Mucosa of rectum (tissue), 2 donors: ENCODE measurements around the gene SPON1.
"Not testable (repeated sequence)": the region's sequence is repeated elsewhere in the genome, so short reads cannot be mapped to it uniquely, and the experiment has no call there.

Source experiments
- H3K27ac ChIP-seq, 2 donors: one replicate each; pipeline ENCODE4 v1.7.0; 2013; ENCODE audit warnings: inconsistent platforms in 2 of 2, low read depth in 2 of 2, low read length in 2 of 2
- H3K27me3 ChIP-seq, 2 donors: one replicate each; pipeline ENCODE4 v1.7.0; 2013; ENCODE audit warnings: low read length in 2 of 2; ENCODE audit not compliant: control insufficient read depth in 2 of 2, insufficient read depth in 2 of 2
- H3K36me3 ChIP-seq, 2 donors: one replicate each; pipeline ENCODE4 v1.7.0; 2013; ENCODE audit warnings: low read length in 2 of 2; ENCODE audit not compliant: control insufficient read depth in 2 of 2, insufficient read depth in 2 of 2
- H3K4me1 ChIP-seq, 2 donors: one replicate each; pipeline ENCODE4 v1.7.0; 2013; ENCODE audit warnings: low read length in 2 of 2, mild to moderate bottlenecking in 1 of 2; ENCODE audit not compliant: control insufficient read depth in 2 of 2, insufficient read depth in 2 of 2
- H3K4me3 ChIP-seq, 2 donors: one replicate each; pipeline ENCODE4 v1.7.0; 2013; ENCODE audit warnings: low read length in 2 of 2
- H3K9ac ChIP-seq, 2 donors: one replicate each; pipeline ENCODE4 v1.7.0; 2013; ENCODE audit warnings: low read length in 2 of 2, low read depth in 1 of 2, mild to moderate bottlenecking in 1 of 2
- H3K9me3 ChIP-seq, 2 donors: one replicate each; pipeline ENCODE4 v1.7.0; 2013; ENCODE audit warnings: low read length in 2 of 2; ENCODE audit not compliant: control insufficient read depth in 2 of 2
- donor health status: healthy.
- donor health status: Normal muscosa, but diverticular disease.

Gene SPON1

DNA sequence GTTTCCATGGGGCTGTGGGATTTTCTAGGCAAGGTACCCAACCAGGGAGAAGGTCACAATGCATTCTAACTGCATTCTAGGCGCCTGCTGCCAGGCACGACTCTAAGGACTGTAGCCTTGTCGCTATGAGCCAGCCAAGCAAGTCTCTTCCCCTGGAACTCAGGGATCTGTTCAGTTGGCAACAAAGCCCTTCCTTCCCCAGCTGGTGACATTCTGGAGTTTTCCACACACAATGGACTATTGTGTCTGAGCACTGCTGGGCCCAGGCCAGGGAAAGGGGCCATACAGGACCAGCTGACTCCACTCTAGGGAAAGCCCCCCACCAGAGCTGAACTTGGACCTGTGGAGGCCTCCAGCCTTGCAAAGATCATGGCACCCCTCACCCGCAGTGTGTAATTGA, 279.7 kb downstream of the SPON1 start:
- H3K36me3 ChIP-seq: peaks cover 3 to 8% of the 10 kb centered on the region in 2 donors
- no peaks in the 10 kb centered on the region for H3K27me3 ChIP-seq
- no peak overlapping the region for H3K9ac ChIP-seq
- H3K9me3 ChIP-seq: no peaks in the 10 kb centered on the region
- no peaks in the 10 kb centered on the region for H3K4me1 ChIP-seq
- no peak overlapping the region for H3K4me3 ChIP-seq
- H3K27ac ChIP-seq: no peak overlapping the region

- no peak overlapping the region for H3K27ac ChIP-seq
- no peak overlapping the region for H3K4me3 ChIP-seq
- no peaks in the 10 kb centered on the region for H3K9me3 ChIP-seq
- no peaks in the 10 kb centered on the region for H3K27me3 ChIP-seq
- H3K4me1 ChIP-seq: no peaks in the 10 kb centered on the region
- peaks cover 3 to 8% of the 10 kb centered on the region in 2 donors for H3K36me3 ChIP-seq
- no peak overlapping the region for H3K9ac ChIP-seq
Observed at GRCh38 chr11:14242733-14243132, 280.2 kb downstream of the SPON1 start.

- Histone ChIP-seq H3K27ac (no peak overlapping the region), H3K36me3 (peaks cover 3 to 8% of the 10 kb centered on the region in 2 donors), H3K4me1 (no peaks in the 10 kb centered on the region), H3K4me3 (no peak overlapping the region), H3K27me3 (no peaks in the 10 kb centered on the region), H3K9ac (no peak overlapping the region), H3K9me3 (no peaks in the 10 kb centered on the region)
Observed at GRCh38 chr11:14244926-14245325, 282.4 kb downstream of the SPON1 start.

GRCh38 chr11:14245444-14245843, 282.9 kb downstream of the SPON1 start:
- no peaks in the 10 kb centered on the region for H3K4me1 ChIP-seq
- H3K36me3 ChIP-seq: peaks cover 3 to 8% of the 10 kb centered on the region in 2 donors
- no peak overlapping the region for H3K4me3 ChIP-seq
- no peak overlapping the region for H3K9ac ChIP-seq
- no peak overlapping the region for H3K27ac ChIP-seq
- H3K9me3 ChIP-seq: no peaks in the 10 kb centered on the region
- H3K27me3 ChIP-seq: no peaks in the 10 kb centered on the region

- no peaks in the 10 kb centered on the region for H3K9me3 ChIP-seq
- no peak overlapping the region for H3K27ac ChIP-seq
- H3K4me1 ChIP-seq: no peaks in the 10 kb centered on the region
- no peak overlapping the region for H3K4me3 ChIP-seq
- peaks cover 2 to 8% of the 10 kb centered on the region in 2 donors for H3K36me3 ChIP-seq
- no peak overlapping the region for H3K9ac ChIP-seq
- no peaks in the 10 kb centered on the region for H3K27me3 ChIP-seq
Observed at GRCh38 chr11:14248580-14248981, 286.1 kb downstream of the SPON1 start.

DNA sequence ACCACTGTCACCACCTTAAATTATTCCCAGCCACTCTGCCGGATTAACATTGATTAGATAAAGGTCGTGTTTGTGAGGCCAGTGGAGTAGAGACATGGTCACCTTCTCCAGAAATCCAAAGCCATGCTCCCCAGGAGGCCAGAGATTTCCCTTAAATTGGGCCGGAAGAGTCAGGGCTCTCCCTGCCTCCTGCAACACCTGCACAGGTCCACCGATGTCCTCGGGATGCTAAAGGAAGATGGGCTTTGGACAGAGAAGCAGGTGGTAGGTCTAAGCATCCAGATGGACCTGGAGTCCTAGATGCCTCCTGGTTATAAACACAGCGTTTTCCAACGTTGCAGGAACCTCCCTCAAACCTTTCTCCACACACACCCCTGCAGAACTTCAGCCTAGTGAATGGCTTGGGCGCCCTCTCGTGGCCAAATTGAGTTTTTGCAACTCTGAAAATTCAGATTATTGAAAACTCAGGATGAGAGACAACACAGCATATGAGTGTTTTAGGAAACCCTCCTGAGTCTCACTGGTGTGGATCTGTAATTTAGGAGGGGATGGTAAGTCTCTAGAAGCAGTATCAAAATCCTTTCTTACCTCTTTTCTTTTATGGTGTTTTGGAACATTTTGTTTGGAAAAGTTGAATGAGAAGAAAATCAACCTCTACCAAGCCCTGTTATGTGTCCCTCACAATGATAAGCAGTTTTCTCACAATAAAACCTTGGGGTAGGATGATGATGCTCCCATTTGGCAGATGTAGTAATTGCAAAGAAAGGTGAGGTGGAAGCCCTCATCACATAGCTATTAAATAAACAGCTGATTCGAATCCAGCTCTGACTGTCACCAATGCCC, 286.8 kb downstream of the SPON1 start:
- no peak overlapping the region for H3K27ac ChIP-seq
- no peak overlapping the region for H3K9ac ChIP-seq
- H3K36me3 ChIP-seq: peaks cover 0 to 8% of the 10 kb centered on the region in 2 donors
- H3K27me3 ChIP-seq: no peaks in the 10 kb centered on the region
- H3K4me3 ChIP-seq: no peak overlapping the region
- H3K4me1 ChIP-seq: no peaks in the 10 kb centered on the region
- H3K9me3 ChIP-seq: no peaks in the 10 kb centered on the region

DNA sequence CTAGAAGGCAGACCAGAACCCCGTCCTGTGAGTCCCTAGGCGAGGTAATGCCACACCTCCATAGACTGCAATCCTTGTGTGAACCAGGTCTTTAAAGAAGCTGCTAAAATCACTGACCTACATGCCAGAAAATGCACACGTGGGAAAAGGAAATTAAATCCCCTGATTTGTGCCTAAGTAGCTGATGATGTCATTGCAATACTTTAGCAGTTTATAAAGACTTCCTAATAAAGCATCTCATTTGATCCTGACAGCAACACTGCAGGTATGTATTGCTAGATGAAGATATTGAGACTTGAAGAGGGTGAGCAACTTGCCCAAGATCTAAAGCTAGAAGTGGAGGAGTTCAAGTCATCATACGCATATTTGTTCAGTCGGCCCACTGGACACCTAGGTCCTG, 289.2 kb downstream of the SPON1 start:
- H3K4me3 ChIP-seq: no peak overlapping the region
- no peaks in the 10 kb centered on the region for H3K4me1 ChIP-seq
- no peak overlapping the region for H3K27ac ChIP-seq
- H3K9me3 ChIP-seq: no peaks in the 10 kb centered on the region
- H3K27me3 ChIP-seq: no peaks in the 10 kb centered on the region
- no peak overlapping the region for H3K9ac ChIP-seq
- peaks cover 4% of the 10 kb centered on the region in 2 donors for H3K36me3 ChIP-seq

DNA sequence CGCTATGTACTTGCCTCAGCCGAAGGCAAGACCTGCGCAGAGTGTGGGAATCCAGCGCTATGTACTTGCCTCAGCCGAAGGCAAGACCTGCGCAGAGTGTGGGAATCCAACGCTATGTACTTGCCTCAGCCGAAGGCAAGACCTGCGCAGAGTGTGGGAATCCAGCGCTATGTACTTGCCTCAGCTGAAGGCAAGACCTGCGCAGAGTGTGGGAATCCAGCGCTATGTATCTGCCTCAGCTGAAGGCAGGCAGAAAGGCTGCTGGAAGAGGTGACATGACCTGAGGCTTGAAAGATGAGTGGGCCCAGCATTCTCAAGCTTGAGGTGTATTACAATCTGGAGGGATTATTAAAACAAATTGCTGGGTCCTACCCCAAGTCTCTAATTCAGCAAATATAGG, 290.0 kb downstream of the SPON1 start:
- H3K9ac ChIP-seq, H3K4me3 ChIP-seq, H3K36me3 ChIP-seq, H3K9me3 ChIP-seq, H3K4me1 ChIP-seq, H3K27me3 ChIP-seq, H3K27ac ChIP-seq: not testable (repeated sequence)

GRCh38 chr11:14253421-14253820, 290.9 kb downstream of the SPON1 start:
- Histone ChIP-seq H3K27ac (no peak overlapping the region), H3K9ac (no peak overlapping the region), H3K36me3 (peaks cover 4% of the 10 kb centered on the region in 2 donors), H3K27me3 (no peaks in the 10 kb centered on the region), H3K4me1 (peaks cover 6 to 12% of the 10 kb centered on the region in 2 donors), H3K4me3 (no peak overlapping the region), H3K9me3 (no peaks in the 10 kb centered on the region)

DNA sequence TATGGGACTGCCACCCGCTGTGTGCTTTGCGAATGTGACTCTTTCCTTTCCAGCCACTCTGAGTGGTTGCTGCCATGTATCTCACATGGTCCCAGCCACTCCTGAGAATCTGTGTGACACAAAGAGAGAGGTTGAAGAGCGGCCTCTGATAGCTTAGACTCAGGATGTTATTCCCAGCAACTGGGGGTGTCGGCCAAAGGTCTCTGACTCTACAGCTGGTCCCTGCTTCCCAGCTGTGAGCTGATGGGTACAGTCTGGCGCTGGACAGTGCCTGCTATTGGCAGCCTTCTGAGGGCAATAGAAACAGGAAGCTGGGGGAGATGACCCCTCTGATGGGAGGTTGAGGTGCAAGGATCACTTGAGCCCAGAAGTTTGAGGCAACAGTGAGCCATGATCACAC, 291.3 kb downstream of the SPON1 start:
- Histone ChIP-seq H3K9me3 (no peaks in the 10 kb centered on the region), H3K36me3 (peaks cover 4% of the 10 kb centered on the region in 2 donors), H3K27me3 (no peaks in the 10 kb centered on the region), H3K4me1 (peaks cover 6 to 12% of the 10 kb centered on the region in 2 donors), H3K27ac (no peak overlapping the region), H3K9ac (no peak overlapping the region), H3K4me3 (no peak overlapping the region)
